Ectodermal cell (in vitro differentiated cells): ENCODE measurements around the gene IL32.

ENCODE experiments used
- H3K27ac ChIP-seq: 2 replicates; pipeline ENCODE4 v1.7.0; 2013; ENCODE audit warnings: mild to moderate bottlenecking, low read depth, low read length; ENCODE audit not compliant: insufficient read depth, poor library complexity, severe bottlenecking
- H3K27me3 ChIP-seq: 2 replicates; pipeline ENCODE4 v1.7.0; 2013; ENCODE audit warnings: mild to moderate bottlenecking, low read length; ENCODE audit not compliant: insufficient read depth, control insufficient read depth, poor library complexity, severe bottlenecking
- H3K36me3 ChIP-seq: one replicate; pipeline ENCODE4 v1.7.0; 2013; ENCODE audit warnings: low read length; ENCODE audit not compliant: control insufficient read depth, insufficient read depth
- H3K4me1 ChIP-seq: one replicate; pipeline ENCODE4 v1.7.0; 2013; ENCODE audit warnings: low read length; ENCODE audit not compliant: control insufficient read depth, insufficient read depth
- H3K4me3 ChIP-seq: 2 replicates; pipeline ENCODE4 v1.7.0; 2013; ENCODE audit warnings: low read depth, low read length, control low read depth; ENCODE audit not compliant: insufficient read depth
- H3K9me3 ChIP-seq: 2 replicates; pipeline ENCODE4 v1.7.0; 2013; ENCODE audit warnings: mild to moderate bottlenecking, low read length, moderate library complexity; ENCODE audit not compliant: control insufficient read depth
- WGBS, 2 experiments: methylation state at CpG; one replicate each; pipeline ENCODE4 v1.1.7; 2013; ENCODE audit warnings: missing lambda C conversion rate in 2 of 2; 5-methylcytosine and 5-hydroxymethylcytosine counted together

The IL32 gene

DNA sequence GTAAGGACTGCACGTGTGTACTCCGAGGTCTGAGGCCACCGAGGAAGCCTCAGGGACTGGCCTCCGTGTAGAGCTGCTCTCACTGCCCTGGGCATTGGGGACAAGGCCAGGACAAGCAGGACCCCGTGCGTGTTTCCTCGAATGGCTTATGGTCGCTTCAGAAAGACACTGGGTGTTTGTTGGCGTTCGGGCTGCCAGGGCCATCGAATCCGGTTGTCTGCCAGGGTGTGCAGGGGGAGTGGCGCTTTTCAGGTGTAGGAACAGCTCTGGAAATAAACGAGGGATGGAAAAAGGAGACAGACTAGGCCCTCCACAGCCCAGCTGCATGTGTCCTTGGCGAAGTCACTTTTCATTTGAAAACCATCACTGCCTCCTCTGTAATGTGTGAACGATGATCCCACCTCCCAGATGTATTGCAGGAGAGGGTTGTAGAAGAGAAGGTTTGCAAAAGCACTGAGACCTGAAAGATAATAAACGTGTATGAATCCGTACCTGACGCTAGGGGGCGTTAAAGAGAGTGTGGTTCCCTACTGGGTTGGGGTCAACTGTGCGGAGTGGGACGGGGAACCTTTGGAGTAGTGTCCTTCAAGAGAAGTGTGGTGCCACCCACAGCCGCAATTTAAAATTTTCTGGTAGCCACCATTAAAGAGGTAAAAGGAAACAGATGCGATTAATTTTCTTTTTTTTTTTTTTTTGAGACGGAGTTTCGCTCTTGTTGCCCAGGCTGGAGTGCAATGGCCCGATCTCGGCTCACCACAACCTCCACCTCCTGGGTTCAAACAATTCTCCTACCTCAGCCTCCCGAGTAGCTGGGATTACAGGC lies 35.8 kb downstream of the IL32 start:
- Histone ChIP-seq H3K9me3 (no peaks in the 10 kb centered on the region), H3K36me3 (no peaks in the 10 kb centered on the region), H3K4me1 (peaks cover 41% of the 10 kb centered on the region), H3K27ac (no peak overlapping the region), H3K27me3 (peaks cover 20% of the 10 kb centered on the region), H3K4me3 (no peak overlapping the region)
- WGBS, 2 experiments = 67% methylated on average over 26 to 27 of the region's 29 CpGs

DNA sequence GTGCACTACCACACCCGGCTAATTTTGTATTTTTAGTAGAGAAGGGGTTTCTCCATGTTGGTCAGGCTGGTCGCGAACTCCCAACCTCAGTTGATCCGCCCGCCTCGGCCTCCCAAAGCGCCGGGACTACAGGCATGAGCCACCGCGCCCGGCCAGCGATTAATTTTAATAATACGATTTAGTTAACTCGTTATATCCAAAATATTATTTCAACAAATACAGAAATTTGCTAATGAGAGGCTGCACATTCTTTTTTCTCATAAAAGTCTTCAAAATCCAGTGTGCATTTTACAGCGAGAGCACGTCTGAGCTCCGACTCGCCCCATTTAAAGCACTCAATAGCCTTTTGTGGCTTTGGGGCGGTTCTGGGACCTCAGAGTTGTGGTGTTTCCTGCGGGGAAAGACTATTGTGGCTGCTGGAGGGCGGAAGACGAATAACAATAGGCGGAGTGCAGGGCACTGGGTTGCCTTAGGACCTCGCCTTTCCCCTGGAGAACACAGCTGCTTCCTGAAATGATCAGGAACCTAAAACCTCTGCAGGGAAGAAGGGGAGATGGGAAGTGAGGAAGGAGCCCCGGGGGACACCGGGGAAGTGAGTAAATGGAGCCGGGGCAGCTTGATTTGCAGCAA lies 36.5 kb downstream of the IL32 start:
- no peaks in the 10 kb centered on the region for H3K36me3 ChIP-seq
- WGBS, 2 experiments = 34 to 43% methylated on average over 27 of the region's 27 CpGs
- no peak overlapping the region for H3K4me3 ChIP-seq
- H3K9me3 ChIP-seq = no peaks in the 10 kb centered on the region
- H3K27ac ChIP-seq = peak overlapping the region; percentile 69
- peaks cover 38% of the 10 kb centered on the region for H3K4me1 ChIP-seq
- peaks cover 20% of the 10 kb centered on the region for H3K27me3 ChIP-seq

DNA sequence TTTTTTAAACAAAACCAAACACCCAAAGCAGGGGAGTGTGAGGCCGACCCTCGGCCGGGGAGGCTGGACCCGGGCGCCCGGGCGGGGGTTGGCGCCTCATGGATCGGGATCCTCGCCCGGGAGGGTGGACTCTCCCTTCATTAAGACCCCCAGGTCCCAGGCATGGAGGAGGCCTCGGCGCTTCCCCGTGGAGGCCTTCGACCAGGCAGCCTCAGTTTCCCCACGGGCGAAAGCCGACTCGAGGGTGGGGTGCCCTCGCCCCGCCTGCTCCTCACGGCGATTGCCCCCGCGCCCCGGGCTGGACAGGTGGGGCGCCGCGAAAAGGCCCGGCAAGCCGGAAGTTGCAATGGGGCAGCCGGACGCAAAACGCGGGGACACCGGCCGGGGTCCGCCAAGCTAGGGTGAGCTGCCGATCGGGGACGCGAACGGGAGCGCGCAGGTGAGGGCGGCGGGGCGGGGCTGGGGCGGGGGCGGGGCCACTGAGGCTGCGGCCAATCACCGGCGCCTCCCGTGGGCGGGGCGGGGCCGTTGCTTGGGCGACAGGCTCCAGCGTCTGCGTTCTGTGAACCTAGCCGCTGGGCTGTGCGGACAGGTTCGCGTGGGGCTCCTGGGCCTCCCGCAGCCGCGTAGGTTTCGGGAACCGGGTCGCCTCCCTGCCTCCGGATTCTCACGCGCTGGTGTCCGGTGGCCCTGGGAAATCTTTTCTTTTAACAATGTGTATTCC lies 40.9 kb downstream of the IL32 start:
- H3K36me3 ChIP-seq = no peaks in the 10 kb centered on the region
- no peak overlapping the region for H3K27ac ChIP-seq
- H3K27me3 ChIP-seq = peaks cover 3% of the 10 kb centered on the region
- H3K4me1 ChIP-seq = peaks cover 4% of the 10 kb centered on the region
- 1% methylated on average over 74 of the region's 74 CpGs for WGBS, 2 experiments
- H3K4me3 ChIP-seq = peak overlapping the region; percentile 83
- H3K9me3 ChIP-seq = no peaks in the 10 kb centered on the region

DNA sequence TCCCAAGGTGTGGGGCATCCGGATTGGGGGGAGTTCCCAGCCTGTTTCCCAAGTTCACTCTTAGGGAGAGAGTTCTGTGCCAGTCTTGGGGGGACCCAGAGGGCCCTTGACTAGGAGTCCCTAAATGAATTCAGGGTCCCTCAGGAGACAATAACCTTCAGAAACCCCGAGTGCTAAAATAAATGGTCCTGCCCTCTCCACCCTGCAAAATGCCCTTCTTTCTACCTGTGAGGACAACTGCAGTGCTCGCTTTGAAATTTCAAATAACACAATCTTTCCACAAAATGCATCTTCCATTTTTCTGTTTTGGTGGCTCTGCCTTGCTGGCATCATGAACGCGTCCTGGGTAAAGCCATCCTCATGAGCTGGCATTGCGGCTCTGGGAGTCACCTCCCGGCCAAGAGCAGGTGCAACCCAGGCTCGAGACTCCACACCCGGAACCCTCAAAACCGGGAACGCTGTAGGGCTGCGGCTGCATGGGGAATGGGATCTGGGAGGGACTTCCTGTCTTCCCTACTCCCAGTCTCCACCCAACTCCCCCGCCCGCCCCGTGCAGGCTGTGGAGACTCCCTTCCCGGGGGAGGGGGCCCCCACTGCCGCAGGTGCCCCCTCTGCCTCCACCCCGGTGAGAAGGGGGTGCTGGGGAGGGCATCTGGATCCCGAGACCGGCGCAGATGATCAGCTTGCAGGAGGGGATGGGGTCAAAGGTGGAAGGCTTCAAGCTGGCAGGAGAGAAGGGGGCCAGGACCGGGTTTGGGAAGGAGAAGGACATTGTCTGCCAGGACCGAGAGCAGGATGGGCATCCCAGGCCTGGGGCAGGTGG lies 46.8 kb downstream of the IL32 start, which contains the start of gene ZNF205:
ZNF205 (plus strand) TSS at position 529 of the 823 bp plus-strand sequence. CDS start 845 bp downstream, outside the sequence.
- Histone ChIP-seq H3K4me3 (peak within 1 kb of the TSS; percentile 98), H3K27me3 (peaks cover 1% of the 10 kb centered on the region), H3K4me1 (peaks cover 12% of the 10 kb centered on the region), H3K27ac (no peak within 1 kb of the TSS), H3K36me3 (peaks cover 7% of the 10 kb centered on the region), H3K9me3 (no peaks in the 10 kb centered on the region)
- WGBS, 2 experiments = 9 to 10% methylated on average over 22 to 23 of the region's 23 CpGs

DNA sequence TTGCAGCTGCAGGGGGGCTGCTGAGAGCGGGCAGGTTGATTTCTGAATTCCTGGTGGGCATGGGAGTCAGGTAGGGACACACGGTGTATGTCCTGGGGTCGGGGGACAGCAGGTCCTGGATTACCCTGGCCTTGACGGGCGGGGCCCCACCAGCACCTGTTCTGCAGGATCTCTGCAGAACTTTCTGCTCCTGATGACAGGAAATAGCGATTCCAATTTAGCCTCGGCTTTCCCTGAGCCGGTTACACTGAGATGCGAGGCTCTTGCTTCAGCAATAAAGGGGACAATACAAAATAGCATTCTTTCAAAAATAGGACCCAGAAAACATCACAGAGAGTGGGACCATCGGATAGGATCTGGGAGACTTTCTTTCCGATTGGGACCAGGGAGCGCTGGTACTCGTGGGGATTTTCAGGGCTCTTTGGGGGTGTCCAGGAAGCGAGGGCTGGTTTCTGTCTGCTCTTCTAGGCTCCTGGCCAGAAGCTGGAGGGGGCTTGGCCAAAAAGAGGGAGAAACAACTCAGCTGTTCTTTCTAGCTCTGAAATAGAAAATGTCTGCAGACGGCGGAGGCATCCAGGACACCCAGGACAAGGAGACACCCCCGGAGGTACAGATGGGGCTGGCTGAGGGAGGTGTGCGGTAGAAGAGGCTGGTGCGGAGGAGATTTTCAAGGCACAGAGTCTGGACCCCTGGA lies 47.6 kb downstream of the IL32 start:
- Histone ChIP-seq H3K4me3 (peak overlapping the region; percentile 98), H3K9me3 (no peaks in the 10 kb centered on the region), H3K4me1 (peaks cover 12% of the 10 kb centered on the region), H3K36me3 (peaks cover 7% of the 10 kb centered on the region), H3K27me3 (no peaks in the 10 kb centered on the region), H3K27ac (no peak overlapping the region)
- WGBS, 2 experiments = 46 to 47% methylated on average over 19 of the region's 19 CpGs

DNA sequence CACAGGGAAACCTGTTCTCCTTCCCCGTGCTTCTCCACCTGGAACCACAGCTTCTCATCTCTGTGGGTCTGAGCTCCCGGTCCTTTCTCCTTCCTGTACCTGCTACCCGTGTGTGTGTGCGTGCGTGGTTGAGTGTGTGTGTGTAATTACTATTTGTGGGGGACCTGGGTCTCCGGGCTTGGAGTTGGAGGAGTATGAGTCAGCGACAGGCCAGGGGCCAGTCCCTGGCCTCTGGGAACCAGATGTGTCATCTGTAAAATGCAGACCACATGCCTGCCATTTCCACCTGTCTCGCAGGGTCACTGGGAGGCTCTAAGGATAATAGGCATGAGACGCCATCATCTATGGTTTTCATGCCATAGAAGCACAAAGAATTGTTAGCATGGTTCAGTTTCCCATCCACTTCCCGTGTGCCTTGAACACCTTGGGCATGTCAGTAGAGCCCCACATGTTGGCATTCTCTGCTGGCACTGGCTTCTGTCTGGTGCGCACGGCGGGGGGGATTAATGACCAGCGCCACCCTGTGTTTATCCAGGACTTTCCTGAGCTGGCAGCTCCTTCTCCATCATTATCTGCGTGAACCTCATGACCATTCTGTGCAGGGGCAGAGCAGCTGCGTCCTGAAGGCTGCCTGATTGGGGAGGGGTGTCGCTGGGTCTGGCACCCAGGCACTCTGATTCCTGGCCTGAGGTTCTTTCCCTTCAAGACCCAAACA lies 48.5 kb downstream of the IL32 start:
- Histone ChIP-seq H3K4me1 (peaks cover 12% of the 10 kb centered on the region), H3K4me3 (no peak overlapping the region), H3K27ac (no peak overlapping the region), H3K27me3 (no peaks in the 10 kb centered on the region), H3K36me3 (peaks cover 10% of the 10 kb centered on the region), H3K9me3 (no peaks in the 10 kb centered on the region)
- WGBS, 2 experiments = 87 to 88% methylated on average over 17 of the region's 17 CpGs

DNA sequence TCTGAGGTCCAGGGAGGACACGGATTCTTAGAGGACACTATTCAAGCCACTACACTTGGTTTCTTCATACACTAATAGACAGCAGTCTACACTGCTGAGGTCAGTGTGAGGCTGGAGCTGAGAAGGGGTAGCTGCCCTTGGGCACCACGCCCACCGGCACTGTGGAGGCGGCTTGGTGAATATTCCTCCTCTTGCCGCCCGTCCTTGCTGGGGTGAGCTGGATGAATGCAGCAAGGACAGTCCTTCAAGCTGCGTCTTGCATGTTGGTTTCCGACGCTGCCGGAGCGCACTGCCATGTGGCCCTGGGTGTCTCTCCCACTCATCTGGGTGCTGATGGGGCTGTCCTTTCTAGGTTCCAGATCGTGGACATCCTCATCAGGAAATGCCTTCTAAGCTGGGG lies 49.6 kb downstream of the IL32 start:
- H3K4me1 ChIP-seq = peaks cover 12% of the 10 kb centered on the region
- H3K4me3 ChIP-seq = no peak overlapping the region
- WGBS, 2 experiments = 96% methylated on average over 12 of the region's 12 CpGs
- no peak overlapping the region for H3K27ac ChIP-seq
- no peaks in the 10 kb centered on the region for H3K27me3 ChIP-seq
- H3K36me3 ChIP-seq = peaks cover 10% of the 10 kb centered on the region
- H3K9me3 ChIP-seq = no peaks in the 10 kb centered on the region

DNA sequence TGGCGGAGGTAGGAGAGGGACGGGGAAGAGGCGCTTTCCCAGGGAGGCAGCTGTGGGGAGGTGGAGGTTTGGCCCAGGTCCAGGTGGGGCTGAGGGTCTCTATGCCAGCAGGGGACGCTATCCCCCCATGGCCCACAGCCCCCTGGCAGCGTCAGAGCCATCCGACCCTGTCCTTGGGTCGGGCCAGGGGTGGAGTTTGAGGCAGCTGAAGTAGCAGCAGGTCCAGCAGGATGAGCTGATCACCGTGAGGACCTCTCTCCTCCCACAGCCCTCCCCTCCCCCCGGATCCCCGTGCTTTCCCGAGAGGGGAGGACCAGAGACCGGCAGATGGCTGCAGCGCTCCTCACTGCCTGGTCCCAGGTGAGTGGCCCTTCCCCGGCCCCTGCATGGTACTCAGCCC lies 50.1 kb downstream of the IL32 start:
- Histone ChIP-seq H3K27me3 (no peaks in the 10 kb centered on the region), H3K4me3 (no peak overlapping the region), H3K9me3 (no peaks in the 10 kb centered on the region), H3K27ac (no peak overlapping the region), H3K36me3 (peaks cover 10% of the 10 kb centered on the region), H3K4me1 (peaks cover 12% of the 10 kb centered on the region)
- WGBS, 2 experiments = 81 to 87% methylated on average over 14 of the region's 14 CpGs
